Fibroblast of the conjunctiva (primary cell): Measurements from ENCODE around the gene PRDM11.

ENCODE experiments used
- DNase-seq: peaks from one replicate; pipeline ENCODE4 v3.0.0-alpha.2; 2010; ENCODE audit warnings: low read depth

The PRDM11 gene

GRCh38 chr11:45142241-45143055 lies 4.0 kb upstream of the PRDM11 start:
- DNase-seq = no peak

- DNase-seq = no peak
Measured at GRCh38 chr11:45143494-45143893, 2.9 kb upstream of the PRDM11 start.

- DNase-seq = no peak
Measured at GRCh38 chr11:45144126-45145082, 2.0 kb upstream of the PRDM11 start.

- no peak for DNase-seq
Measured at GRCh38 chr11:45145083-45145378, 1.4 kb upstream of the PRDM11 start.

- DNase-seq = no peak
Measured at GRCh38 chr11:45145379-45146071, 914 bp upstream of the PRDM11 start.

GRCh38 chr11:45147017-45147728 lies 734 bp downstream of the PRDM11 start:
- DNase-seq = peak; percentile 85

GRCh38 chr11:45147891-45148675 lies 1.6 kb downstream of the PRDM11 start:
- DNase-seq = no peak

- DNase-seq = no peak
Measured at GRCh38 chr11:45149483-45150056, 3.1 kb downstream of the PRDM11 start.

GRCh38 chr11:45150301-45150700 lies 3.9 kb downstream of the PRDM11 start:
- no peak for DNase-seq

- DNase-seq = no peak
Measured at GRCh38 chr11:45150943-45151342, 4.5 kb downstream of the PRDM11 start.

GRCh38 chr11:45151362-45151982 lies 5.0 kb downstream of the PRDM11 start:
- no peak for DNase-seq

GRCh38 chr11:45152740-45153595 lies 6.5 kb downstream of the PRDM11 start:
- no peak for DNase-seq

- DNase-seq = no peak
Measured at GRCh38 chr11:45154276-45154675, 7.8 kb downstream of the PRDM11 start.

GRCh38 chr11:45155058-45155551 lies 8.7 kb downstream of the PRDM11 start:
- no peak for DNase-seq

GRCh38 chr11:45155627-45156180 lies 9.3 kb downstream of the PRDM11 start:
- DNase-seq = no peak

GRCh38 chr11:45156201-45156600 lies 9.8 kb downstream of the PRDM11 start:
- no peak for DNase-seq

GRCh38 chr11:45156741-45157140 lies 10.3 kb downstream of the PRDM11 start:
- DNase-seq = no peak
